T-cell (primary cell): ENCODE results near the gene PTPRD. TPM values are rescaled to one million over a fixed set of nuclear protein-coding genes. Genes with fewer than 3 reads are reported as not detected.

Experiments used
- ATAC-seq, 4 experiments: fragments of 200-7000 bp in 3 of 4; fragments of 150-1000 bp in 1 of 4; cut with Tn5 transposase; replicated peaks in 1 of 4; 1 replicate in 3 of 4; 2 replicates in 1 of 4; pipeline ENCODE4 v1.10.0; 2021; ENCODE audit warnings: moderate library complexity in 3 of 4, mild to moderate bottlenecking in 2 of 4, moderate number of reproducible peaks in 1 of 4
- CTCF ChIA-PET, 2 donors: fragments of 300-600 bp; sonication (Branson Sonifier 250); formaldehyde crosslinking; loops; one replicate each; lab custom pipeline; 2022; ENCODE audit warnings: antibody characterized with exemption in 2 of 2; lab: Charles Lee
- POLR2A ChIA-PET, 2 donors: fragments of 300-600 bp; sonication (Branson Sonifier 250); formaldehyde crosslinking; loops; one replicate each; lab custom pipeline; 2022; ENCODE audit warnings: antibody characterized with exemption in 2 of 2; lab: Charles Lee
- DNase-seq, 35 experiments: peaks; one replicate each; pipeline versions ENCODE4 v3.0.0 to v3.0.0-alpha.2; 2013 to 2023
- H3K27ac ChIP-seq: one replicate; pipeline ENCODE4 v1.5.1; 2013; ENCODE audit warnings: low read length
- H3K27me3 ChIP-seq, 2 experiments: replicated peaks in 1 of 2; 1 replicate in 1 of 2; 2 replicates in 1 of 2; pipeline versions ENCODE4 v1.6.1 to v1.7.0; 2013; ENCODE audit warnings: low read length in 1 of 2, mixed read lengths in 1 of 2; ENCODE audit not compliant: control insufficient read depth in 2 of 2, insufficient read depth in 2 of 2; ENCODE audit errors: extremely low read depth in 1 of 2
- H3K36me3 ChIP-seq, 2 donors: 1 replicate in 1 of 2; 2 replicates in 1 of 2; pipeline versions ENCODE4 v1.6.1 to v1.7.0; 2013; ENCODE audit warnings: low read length in 1 of 2; ENCODE audit not compliant: control insufficient read depth in 2 of 2, insufficient read depth in 1 of 2; ENCODE audit errors: extremely low read depth in 1 of 2
- H3K4me1 ChIP-seq, 2 experiments: 1 replicate in 1 of 2; 2 replicates in 1 of 2; pipeline versions ENCODE4 v1.6.1 to v1.7.0; 2013; ENCODE audit warnings: low read length in 2 of 2, mixed read lengths in 1 of 2; ENCODE audit not compliant: insufficient read depth in 2 of 2, control insufficient read depth in 1 of 2; ENCODE audit errors: extremely low read depth in 1 of 2
- H3K4me3 ChIP-seq, 2 donors: 1 replicate in 1 of 2; 2 replicates in 1 of 2; pipeline versions ENCODE4 v1.5.1 to v1.7.0; 2013; ENCODE audit warnings: mild to moderate bottlenecking in 2 of 2, low read length in 1 of 2, moderate library complexity in 1 of 2; ENCODE audit not compliant: control insufficient read depth in 1 of 2; ENCODE audit errors: extremely low read depth in 1 of 2
- H3K9me3 ChIP-seq: 2 replicates; pipeline ENCODE4 v1.7.0; 2013
- H3K27ac Mint-ChIP-seq, 2 donors: one replicate each; pipeline ENCODE4 v1.8.0; 2020 to 2021; ENCODE audit warnings: mild to moderate bottlenecking in 2 of 2, mixed read lengths in 2 of 2
- H3K27me3 Mint-ChIP-seq, 2 donors: one replicate each; pipeline ENCODE4 v1.8.0; 2021 to 2022; ENCODE audit warnings: mixed read lengths in 2 of 2
- H3K36me3 Mint-ChIP-seq: one replicate; pipeline ENCODE4 v1.8.0; 2021; ENCODE audit warnings: mixed read lengths
- H3K4me1 Mint-ChIP-seq, 3 donors: one replicate each; pipeline ENCODE4 v1.8.0; 2020 to 2022; ENCODE audit warnings: mixed read lengths in 3 of 3, mild to moderate bottlenecking in 1 of 3
- H3K4me3 Mint-ChIP-seq, 3 donors: one replicate each; pipeline ENCODE4 v1.8.0; 2020 to 2022; ENCODE audit warnings: mild to moderate bottlenecking in 3 of 3, mixed read lengths in 3 of 3, moderate library complexity in 3 of 3
- H3K9me3 Mint-ChIP-seq, 3 donors: one replicate each; pipeline ENCODE4 v1.8.0; 2020 to 2022; ENCODE audit warnings: mixed read lengths in 3 of 3
- WGBS: methylation state at CpG from one replicate; pipeline ENCODE4 v1.1.5; 2013; ENCODE audit warnings: missing lambda C conversion rate; ENCODE audit not compliant: insufficient coverage; 5-methylcytosine and 5-hydroxymethylcytosine counted together
- total RNA-seq, 35 experiments: library from RNA in 6 of 35; stranded (reverse) in 6 of 35; fragments of 120-200 nt in 1 of 35; gene quantifications; one replicate each; pipeline versions ENCODE4 v1.2.1 to v1.2.4 and lab custom pipeline; 2013 to 2026

The PTPRD gene
- total RNA-seq, 5 donors from 2014 or later (not counting 1 experiment from before 2014, with no cell fraction given) = 0.13 to 0.61 (median 0.38) TPM; not detected in 2

GRCh38 chr9:9552665-9553064, 1060.1 kb downstream of the PTPRD start:
- ChIA-PET POLR2A (no interaction called here), CTCF (no interaction called here)
- Histone ChIP-seq H3K4me1 (no peaks in the 10 kb centered on the region), H3K4me3 (no peak overlapping the region), H3K36me3 (no peaks in the 10 kb centered on the region), H3K9me3 (no peaks in the 10 kb centered on the region), H3K27me3 (no peaks in the 10 kb centered on the region), H3K27ac (no peak overlapping the region)
- Mint-ChIP-seq H3K36me3 (no peaks in the 10 kb centered on the region), H3K9me3 (peaks cover 0 to 4% (median 0%) of the 10 kb centered on the region in 3 donors), H3K4me1 (no peaks in the 10 kb centered on the region), H3K27me3 (no peaks in the 10 kb centered on the region), H3K4me3 (no peak overlapping the region), H3K27ac (no peak overlapping the region)
- ATAC-seq = no peak
- 68% methylated on average over 2 of the region's 2 CpGs for WGBS
- no peak for DNase-seq

- H3K36me3 ChIP-seq = no peaks in the 10 kb centered on the region
- H3K27me3 Mint-ChIP-seq = no peaks in the 10 kb centered on the region
- no peak overlapping the region for H3K4me3 ChIP-seq
- ChIA-PET CTCF (no interaction called here), POLR2A (no interaction called here)
- DNase-seq (no peak), ATAC-seq (no peak)
- no peaks in the 10 kb centered on the region for H3K9me3 ChIP-seq
- no peaks in the 10 kb centered on the region for H3K36me3 Mint-ChIP-seq
- H3K9me3 Mint-ChIP-seq = peaks cover 0 to 12% (median 9%) of the 10 kb centered on the region in 3 donors
- H3K27ac Mint-ChIP-seq = no peak overlapping the region
- H3K27me3 ChIP-seq = no peaks in the 10 kb centered on the region
- no peak overlapping the region for H3K4me3 Mint-ChIP-seq
- H3K4me1 ChIP-seq = no peaks in the 10 kb centered on the region
- no peaks in the 10 kb centered on the region for H3K4me1 Mint-ChIP-seq
- no peak overlapping the region for H3K27ac ChIP-seq
Observed at GRCh38 chr9:9538766-9539165, 1074.0 kb downstream of the PTPRD start.

GRCh38 chr9:9538356-9538755, 1074.4 kb downstream of the PTPRD start:
- Histone ChIP-seq H3K4me3 (no peak overlapping the region), H3K4me1 (no peaks in the 10 kb centered on the region), H3K27me3 (no peaks in the 10 kb centered on the region), H3K36me3 (no peaks in the 10 kb centered on the region), H3K9me3 (no peaks in the 10 kb centered on the region), H3K27ac (no peak overlapping the region)
- ChIA-PET CTCF (no interaction called here), POLR2A (no interaction called here)
- no peak overlapping the region for H3K4me3 Mint-ChIP-seq
- no peaks in the 10 kb centered on the region for H3K4me1 Mint-ChIP-seq
- H3K27me3 Mint-ChIP-seq = no peaks in the 10 kb centered on the region
- WGBS = no CpG with 5 or more reads among the region's 4 CpGs
- H3K9me3 Mint-ChIP-seq = peaks cover 0 to 12% (median 9%) of the 10 kb centered on the region in 3 donors
- no peak for DNase-seq
- H3K27ac Mint-ChIP-seq = no peak overlapping the region
- H3K36me3 Mint-ChIP-seq = no peaks in the 10 kb centered on the region
- ATAC-seq = no peak

- Histone ChIP-seq H3K4me1 (no peaks in the 10 kb centered on the region), H3K27me3 (no peaks in the 10 kb centered on the region), H3K27ac (no peak overlapping the region), H3K9me3 (no peaks in the 10 kb centered on the region), H3K36me3 (no peaks in the 10 kb centered on the region), H3K4me3 (no peak overlapping the region)
- Mint-ChIP-seq H3K4me1 (no peaks in the 10 kb centered on the region), H3K9me3 (peaks cover 0 to 7% (median 4%) of the 10 kb centered on the region in 3 donors), H3K4me3 (no peak overlapping the region), H3K27me3 (no peaks in the 10 kb centered on the region), H3K27ac (no peak overlapping the region), H3K36me3 (no peaks in the 10 kb centered on the region)
- ChIA-PET CTCF (no interaction called here), POLR2A (no interaction called here)
- DNase-seq (no peak), ATAC-seq (no peak)
- 76% methylated on average over 6 of the region's 9 CpGs for WGBS
Observed at GRCh38 chr9:9536523-9536922, 1076.3 kb downstream of the PTPRD start.

GRCh38 chr9:9523476-9524139, 1089.2 kb downstream of the PTPRD start:
- H3K36me3 ChIP-seq = no peaks in the 10 kb centered on the region
- no peak overlapping the region for H3K27ac Mint-ChIP-seq
- H3K27ac ChIP-seq = no peak overlapping the region
- H3K4me1 ChIP-seq = no peaks in the 10 kb centered on the region
- H3K27me3 Mint-ChIP-seq = no peaks in the 10 kb centered on the region
- ATAC-seq (no peak), DNase-seq (no peak)
- no peak overlapping the region for H3K4me3 ChIP-seq
- no peak overlapping the region for H3K4me3 Mint-ChIP-seq
- no peaks in the 10 kb centered on the region for H3K36me3 Mint-ChIP-seq
- peaks cover 0 to 4% (median 4%) of the 10 kb centered on the region in 3 donors for H3K9me3 Mint-ChIP-seq
- H3K27me3 ChIP-seq = no peaks in the 10 kb centered on the region
- WGBS = 81% methylated on average over 7 of the region's 8 CpGs
- no peaks in the 10 kb centered on the region for H3K4me1 Mint-ChIP-seq
- CTCF ChIA-PET = no interaction called here
- POLR2A ChIA-PET = interaction anchor here in 1 of 2 donors (0.6 kb wide), 1 partner anchor 406 kb away, joined by 3 read pairs; no protein-coding TSS in a partner anchor
- H3K9me3 ChIP-seq = no peaks in the 10 kb centered on the region

- WGBS = no CpG with 5 or more reads among the region's 1 CpG
- peaks cover 0 to 4% (median 0%) of the 10 kb centered on the region in 3 donors for H3K9me3 Mint-ChIP-seq
- Histone ChIP-seq H3K27me3 (no peaks in the 10 kb centered on the region), H3K4me1 (no peaks in the 10 kb centered on the region), H3K36me3 (no peaks in the 10 kb centered on the region), H3K27ac (no peak overlapping the region), H3K4me3 (no peak overlapping the region), H3K9me3 (no peaks in the 10 kb centered on the region)
- H3K36me3 Mint-ChIP-seq = no peaks in the 10 kb centered on the region
- POLR2A ChIA-PET = no interaction called here
- DNase-seq (no peak), ATAC-seq (no peak)
- no peaks in the 10 kb centered on the region for H3K27me3 Mint-ChIP-seq
- H3K4me3 Mint-ChIP-seq = no peak overlapping the region
- CTCF ChIA-PET = no interaction called here
- no peaks in the 10 kb centered on the region for H3K4me1 Mint-ChIP-seq
- H3K27ac Mint-ChIP-seq = no peak overlapping the region
Observed at GRCh38 chr9:9522406-9522805, 1090.4 kb downstream of the PTPRD start.
